ENCODE measurements around the gene KIF9.

- TF ChIP-seq POLR2A (IDR thresholded peaks at IDR 0.05) (no peak), CTCF (IDR thresholded peaks at IDR 0.05) (no peak)
Measured at GRCh38 chr3:47204875-47205274, 77.7 kb downstream of the KIF9 start.
